Measurements from ENCODE around the gene F7. TPM values are rescaled to one million over a fixed set of nuclear protein-coding genes. Genes with fewer than 3 reads are reported as not detected.

F7 gene
- total RNA-seq, 1 donor from 2014 or later = 0.60 TPM

DNA sequence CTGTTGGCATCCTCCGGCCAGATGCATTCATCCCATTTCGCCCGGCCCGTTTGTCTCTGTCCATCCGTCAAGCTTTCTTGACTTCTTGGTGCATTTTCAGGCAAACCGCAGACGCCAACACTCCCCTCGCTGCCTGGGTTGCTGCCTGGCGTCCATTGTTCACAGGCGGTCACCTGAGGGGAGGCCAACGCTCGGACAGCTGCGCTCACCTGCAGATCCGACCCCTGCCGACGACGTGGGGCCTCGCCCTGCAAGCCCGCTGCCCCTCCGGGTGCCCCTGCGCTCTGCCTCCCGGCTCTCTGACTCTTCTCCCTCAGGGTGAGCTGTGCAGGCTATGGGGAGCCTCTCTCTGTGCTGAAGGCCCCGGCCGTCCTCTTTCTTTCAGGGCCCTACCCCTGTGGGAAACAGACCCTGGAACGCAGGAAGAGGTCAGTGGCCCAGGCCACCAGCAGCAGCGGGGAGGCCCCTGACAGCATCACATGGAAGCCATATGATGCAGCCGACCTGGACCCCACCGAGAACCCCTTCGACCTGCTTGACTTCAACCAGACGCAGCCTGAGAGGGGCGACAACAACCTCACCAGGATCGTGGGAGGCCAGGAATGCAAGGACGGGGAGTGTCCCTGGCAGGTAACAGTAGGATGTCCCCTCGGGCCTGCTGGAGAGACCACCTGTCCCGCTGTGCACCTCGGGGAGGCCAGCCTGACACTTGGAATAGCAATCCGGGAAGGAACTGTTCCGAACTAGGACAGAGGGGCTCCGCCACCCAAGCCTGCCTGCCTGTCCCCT, 38.1 kb downstream of the F7 start:
- Mint-ChIP-seq H3K27ac (ENCODE audit: unreplicated experiment) (no peak overlapping the region), H3K4me1 (ENCODE audit: low read depth) (no peaks in the 10 kb centered on the region), H3K4me3 (ENCODE audit: unreplicated experiment) (no peak overlapping the region), H3K27me3 (ENCODE audit: low read depth) (no peaks in the 10 kb centered on the region), H3K9me3 (ENCODE audit: low read depth) (no peaks in the 10 kb centered on the region), H3K36me3 (ENCODE audit: low read depth) (no peaks in the 10 kb centered on the region)
- DNase-seq (ENCODE audit: low spot score) = no peak
- TF ChIP-seq CTCF (IDR thresholded peaks at IDR 0.05) = no peak

DNA sequence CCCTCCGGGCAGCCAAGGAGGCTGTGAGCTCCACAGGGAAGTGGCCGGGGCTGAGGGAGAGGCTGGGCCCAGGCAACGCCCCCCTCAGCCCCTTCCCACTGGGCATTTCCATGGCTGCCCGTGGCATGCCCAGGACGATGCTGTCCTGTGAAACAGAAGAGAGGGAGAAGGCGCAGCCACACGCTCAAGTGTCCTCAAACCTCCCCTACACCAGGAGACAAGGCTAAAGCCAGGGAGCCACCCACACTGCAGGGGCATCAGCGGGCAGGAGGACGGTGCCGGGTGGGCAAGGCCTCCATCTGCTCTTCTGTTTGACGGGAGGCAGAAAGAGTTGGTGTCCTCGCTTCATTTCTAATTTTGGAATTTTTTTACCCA, 38.7 kb downstream of the F7 start:
- Mint-ChIP-seq H3K4me1 (ENCODE audit: low read depth) (no peaks in the 10 kb centered on the region), H3K9me3 (ENCODE audit: low read depth) (no peaks in the 10 kb centered on the region), H3K4me3 (ENCODE audit: unreplicated experiment) (no peak overlapping the region), H3K27me3 (ENCODE audit: low read depth) (no peaks in the 10 kb centered on the region), H3K36me3 (ENCODE audit: low read depth) (no peaks in the 10 kb centered on the region), H3K27ac (ENCODE audit: unreplicated experiment) (no peak overlapping the region)
- no peak for TF ChIP-seq CTCF (IDR thresholded peaks at IDR 0.05)
- DNase-seq (ENCODE audit: low spot score) = no peak

DNA sequence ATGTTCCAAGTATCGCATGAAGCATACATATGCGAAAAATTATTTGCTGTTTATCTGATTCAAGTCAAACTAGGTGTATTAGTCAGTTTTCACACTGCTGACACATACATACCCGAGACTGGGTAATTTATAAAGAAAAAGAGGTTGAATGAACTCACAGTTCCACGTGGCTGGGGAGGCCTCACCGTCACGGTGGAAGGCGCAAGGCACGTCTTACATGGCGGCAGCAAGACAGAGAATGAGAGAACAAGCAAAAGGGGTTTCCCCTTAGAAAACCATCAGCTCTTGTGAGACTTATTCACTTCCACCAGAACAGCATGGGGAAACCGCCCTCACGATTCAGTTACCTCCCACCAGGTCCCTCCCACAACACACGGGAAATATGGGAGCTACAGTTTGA, 39.9 kb downstream of the F7 start:
- Mint-ChIP-seq H3K4me3 (ENCODE audit: unreplicated experiment) (no peak overlapping the region), H3K27ac (ENCODE audit: unreplicated experiment) (no peak overlapping the region), H3K4me1 (ENCODE audit: low read depth) (no peaks in the 10 kb centered on the region), H3K27me3 (ENCODE audit: low read depth) (no peaks in the 10 kb centered on the region), H3K9me3 (ENCODE audit: low read depth) (no peaks in the 10 kb centered on the region), H3K36me3 (ENCODE audit: low read depth) (no peaks in the 10 kb centered on the region)
- TF ChIP-seq CTCF (IDR thresholded peaks at IDR 0.05) = no peak
- no peak for DNase-seq (ENCODE audit: low spot score)

DNA sequence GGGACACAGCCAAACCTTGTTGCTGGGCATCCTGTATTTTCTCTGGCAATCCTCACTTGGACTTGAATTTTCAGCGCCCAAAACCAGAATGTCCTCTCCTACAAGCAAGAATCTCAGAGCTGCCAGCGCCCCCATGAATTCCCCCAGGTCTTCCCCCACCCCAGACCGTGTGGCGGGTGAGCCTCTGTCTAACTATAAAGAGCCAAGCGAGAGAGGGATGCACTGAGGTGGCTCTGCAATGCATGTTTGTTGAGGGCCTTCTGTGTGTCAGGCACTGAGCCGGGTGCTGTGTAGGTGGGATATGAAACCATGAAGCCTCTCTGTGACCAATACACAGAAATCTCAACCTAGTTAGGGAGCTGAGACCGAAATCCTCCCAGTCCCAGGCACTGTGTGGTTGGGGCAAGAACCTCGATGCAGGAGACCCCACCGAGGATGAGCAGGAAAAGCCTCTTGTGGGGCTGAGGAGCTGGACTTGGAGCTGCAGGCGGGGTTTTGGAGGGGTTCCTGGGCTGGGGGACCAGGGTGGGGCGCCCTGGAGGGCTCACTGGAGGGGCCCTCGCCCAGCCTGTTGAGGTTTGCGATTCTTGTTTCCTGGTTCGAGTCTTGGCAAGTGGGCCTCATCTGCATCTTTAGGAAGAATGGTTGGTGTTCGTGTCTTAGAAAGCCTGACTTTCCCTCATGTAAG, 40.5 kb downstream of the F7 start:
- H3K36me3 Mint-ChIP-seq (ENCODE audit: low read depth) = peaks cover under 1% of the 10 kb centered on the region
- no peaks in the 10 kb centered on the region for H3K4me1 Mint-ChIP-seq (ENCODE audit: low read depth)
- H3K9me3 Mint-ChIP-seq (ENCODE audit: low read depth) = no peaks in the 10 kb centered on the region
- no peak overlapping the region for H3K4me3 Mint-ChIP-seq (ENCODE audit: unreplicated experiment)
- H3K27ac Mint-ChIP-seq (ENCODE audit: unreplicated experiment) = no peak overlapping the region
- DNase-seq (ENCODE audit: low spot score) = no peak
- H3K27me3 Mint-ChIP-seq (ENCODE audit: low read depth) = no peaks in the 10 kb centered on the region
- no peak for TF ChIP-seq CTCF (IDR thresholded peaks at IDR 0.05)

DNA sequence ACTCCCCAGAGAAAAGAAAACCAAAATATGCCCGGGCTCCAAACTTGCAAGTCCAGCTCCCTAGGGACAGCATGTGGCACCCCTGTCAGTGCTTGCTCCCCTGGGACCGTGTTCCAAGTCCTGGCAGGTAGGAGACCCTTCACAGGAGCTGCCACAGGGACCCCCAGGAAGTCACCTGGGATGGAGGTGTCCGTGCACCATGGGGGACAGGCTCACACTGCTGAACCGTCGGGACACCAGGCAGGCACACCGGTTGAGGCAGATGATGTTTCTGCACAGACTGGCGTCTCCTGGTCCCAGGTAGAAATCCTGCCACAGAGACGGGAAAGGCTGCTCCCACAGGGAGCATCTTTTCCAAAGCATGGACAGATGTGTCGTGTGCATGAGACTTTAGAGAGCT, 41.2 kb downstream of the F7 start:
- no peak overlapping the region for H3K27ac Mint-ChIP-seq (ENCODE audit: unreplicated experiment)
- H3K9me3 Mint-ChIP-seq (ENCODE audit: low read depth) = no peaks in the 10 kb centered on the region
- no peaks in the 10 kb centered on the region for H3K4me1 Mint-ChIP-seq (ENCODE audit: low read depth)
- no peak for DNase-seq (ENCODE audit: low spot score)
- H3K4me3 Mint-ChIP-seq (ENCODE audit: unreplicated experiment) = no peak overlapping the region
- no peak for TF ChIP-seq CTCF (IDR thresholded peaks at IDR 0.05)
- H3K27me3 Mint-ChIP-seq (ENCODE audit: low read depth) = no peaks in the 10 kb centered on the region
- H3K36me3 Mint-ChIP-seq (ENCODE audit: low read depth) = peaks cover 1% of the 10 kb centered on the region
